ENCODE measurements around the gene OSMR.

OSMR gene

GRCh38 chr5:38845526-38846378, at the start of gene OSMR:
OSMR (plus strand) TSS chr5:38846012; CDS start chr5:38869045, 23,033 bp downstream.
- no peak for FAIRE-seq

DNA sequence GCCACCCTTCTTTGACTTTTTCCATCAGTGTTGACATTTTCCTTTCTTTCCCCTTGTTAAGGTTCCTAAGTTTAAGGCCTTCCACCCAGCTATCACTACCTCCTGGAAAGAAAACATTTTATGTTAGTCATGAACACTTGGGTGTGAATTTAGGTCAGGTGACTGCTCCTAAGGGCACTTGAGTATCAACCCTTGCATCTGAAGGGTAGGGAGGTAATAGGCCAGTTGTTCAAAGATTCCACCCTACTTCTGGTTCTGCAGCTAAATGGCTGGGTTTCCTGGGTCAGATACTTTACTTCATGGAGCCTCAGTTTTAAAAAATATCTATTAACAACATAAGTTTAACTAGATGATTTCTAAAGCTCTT, 49.1 kb upstream of the OSMR start:
- FAIRE-seq, result no peak

- no peak for FAIRE-seq
Observed at GRCh38 chr5:38797838-38798237, 48.0 kb upstream of the OSMR start.

DNA sequence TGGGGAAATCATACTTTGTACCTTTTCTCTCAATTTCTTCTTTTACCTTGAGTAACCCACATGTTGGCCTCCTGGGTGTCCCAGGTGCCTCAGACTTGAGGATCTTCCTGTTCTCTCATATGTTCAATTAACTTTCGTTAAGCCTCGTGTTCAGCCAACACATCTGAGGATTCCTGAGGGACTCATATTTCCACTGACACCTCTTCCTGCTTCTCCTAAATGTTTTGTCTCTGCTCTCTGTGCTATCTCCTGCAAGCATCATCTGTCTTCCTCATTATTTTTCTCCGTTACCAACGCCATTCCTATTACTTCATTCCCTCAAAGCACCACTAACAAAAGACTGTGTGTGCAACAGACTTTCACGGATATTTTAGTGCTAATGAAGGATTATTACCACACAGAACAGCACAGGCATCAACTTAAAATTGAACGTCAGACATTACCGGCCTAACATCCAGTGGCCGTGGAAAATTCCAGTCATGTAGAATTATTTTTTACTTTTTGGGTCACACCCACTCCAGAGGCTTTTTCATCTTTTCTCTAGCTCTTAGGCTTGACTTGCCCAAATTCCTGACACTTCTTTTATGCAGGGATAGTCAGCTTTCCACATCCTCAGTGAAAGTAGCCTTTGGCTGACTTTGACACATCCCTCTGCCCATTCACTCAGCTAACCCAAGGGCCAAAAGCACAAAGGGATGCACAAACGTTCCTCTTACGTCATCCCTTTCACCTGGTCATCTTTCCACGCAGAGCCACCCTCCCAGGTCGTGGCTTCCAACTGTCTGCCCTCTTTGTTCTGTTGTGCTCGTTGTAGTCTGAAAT, 46.0 kb upstream of the OSMR start:
- FAIRE-seq, result no peak

GRCh38 chr5:38800515-38800914, 45.3 kb upstream of the OSMR start:
- FAIRE-seq, result no peak

DNA sequence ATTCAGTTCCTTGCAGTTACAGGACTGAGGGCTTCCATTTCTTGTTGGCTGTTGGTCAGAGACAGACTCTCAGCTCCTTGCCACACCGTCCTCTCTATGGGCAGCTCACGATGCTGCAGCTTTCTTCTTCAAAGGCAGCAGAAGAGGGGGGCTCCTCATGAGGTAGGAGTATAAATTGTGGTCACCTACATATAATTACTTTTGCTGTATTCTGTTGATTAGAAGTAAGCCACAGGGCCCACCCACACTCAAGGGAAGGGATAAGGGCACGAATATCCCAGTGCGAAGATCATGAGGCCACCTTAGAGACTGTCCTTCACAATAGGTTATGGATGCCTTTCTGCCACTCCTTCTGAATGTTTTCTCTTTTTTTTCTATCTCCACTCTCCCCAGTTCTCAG, 43.7 kb upstream of the OSMR start:
- FAIRE-seq, result no peak

DNA sequence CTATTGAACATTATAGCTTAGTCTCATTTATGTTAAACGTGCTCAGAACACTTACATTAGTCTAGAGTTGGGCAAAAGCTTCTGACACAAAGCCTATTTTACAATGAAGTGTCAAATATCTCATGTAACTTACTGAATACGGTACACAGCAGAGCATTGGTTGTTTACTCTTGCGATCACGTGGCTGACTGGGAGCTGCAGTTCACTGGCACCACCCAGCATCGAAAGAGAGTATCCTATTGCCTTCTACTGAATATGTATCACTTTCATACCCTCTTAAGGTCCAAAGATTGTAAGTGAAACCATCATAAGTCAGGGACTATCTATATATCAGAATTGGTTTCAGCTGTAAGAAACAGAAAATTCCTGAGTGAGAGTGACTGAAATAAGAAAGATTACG, 42.6 kb upstream of the OSMR start:
- no peak for FAIRE-seq

DNA sequence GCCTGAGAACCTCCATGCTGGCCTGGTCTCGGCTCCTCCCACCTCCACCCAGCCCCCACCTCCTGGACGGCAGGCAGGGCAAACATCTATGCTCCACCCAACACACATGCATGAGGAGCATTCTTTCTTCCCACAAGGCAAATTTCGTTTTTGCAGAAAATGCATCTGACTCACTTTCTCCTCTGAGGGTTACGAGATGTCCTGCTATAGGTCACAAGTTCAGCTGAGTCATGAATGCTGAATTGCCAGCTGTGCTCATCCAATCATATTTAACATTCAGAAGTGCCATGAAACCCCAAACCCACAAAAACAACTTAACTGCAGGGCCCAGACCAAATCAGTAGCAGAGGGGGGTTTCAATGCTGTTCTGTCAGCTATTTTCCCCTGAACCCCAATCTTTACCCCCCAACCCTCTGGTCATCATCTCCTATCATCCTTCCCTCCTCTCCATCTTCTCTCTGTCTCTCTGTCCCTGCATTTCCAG, 39.0 kb upstream of the OSMR start:
- FAIRE-seq, result no peak

GRCh38 chr5:38807570-38808483, 38.0 kb upstream of the OSMR start:
- no peak for FAIRE-seq

- no peak for FAIRE-seq
Observed at GRCh38 chr5:38808666-38809343, 37.0 kb upstream of the OSMR start.

- FAIRE-seq, result no peak
Observed at GRCh38 chr5:38809388-38810359, 36.1 kb upstream of the OSMR start.

DNA sequence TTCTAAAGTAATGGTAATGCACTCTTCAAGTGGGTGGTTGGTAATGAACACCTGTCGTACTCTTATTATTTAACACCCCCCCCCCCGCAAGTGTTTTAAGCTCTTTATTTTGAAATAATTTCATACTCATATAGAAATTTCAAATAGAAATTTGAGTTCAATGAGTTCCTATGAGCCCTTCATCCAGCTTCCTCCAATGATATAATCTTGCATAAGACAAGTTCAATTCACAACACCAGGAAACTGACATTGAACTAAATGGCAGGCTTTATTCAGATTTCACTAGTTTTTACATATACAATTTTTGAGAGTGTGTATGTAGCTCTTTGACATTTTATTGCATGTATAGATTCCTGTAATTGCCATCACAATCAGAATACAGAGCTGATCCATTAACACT, 30.9 kb upstream of the OSMR start:
- no peak for FAIRE-seq

DNA sequence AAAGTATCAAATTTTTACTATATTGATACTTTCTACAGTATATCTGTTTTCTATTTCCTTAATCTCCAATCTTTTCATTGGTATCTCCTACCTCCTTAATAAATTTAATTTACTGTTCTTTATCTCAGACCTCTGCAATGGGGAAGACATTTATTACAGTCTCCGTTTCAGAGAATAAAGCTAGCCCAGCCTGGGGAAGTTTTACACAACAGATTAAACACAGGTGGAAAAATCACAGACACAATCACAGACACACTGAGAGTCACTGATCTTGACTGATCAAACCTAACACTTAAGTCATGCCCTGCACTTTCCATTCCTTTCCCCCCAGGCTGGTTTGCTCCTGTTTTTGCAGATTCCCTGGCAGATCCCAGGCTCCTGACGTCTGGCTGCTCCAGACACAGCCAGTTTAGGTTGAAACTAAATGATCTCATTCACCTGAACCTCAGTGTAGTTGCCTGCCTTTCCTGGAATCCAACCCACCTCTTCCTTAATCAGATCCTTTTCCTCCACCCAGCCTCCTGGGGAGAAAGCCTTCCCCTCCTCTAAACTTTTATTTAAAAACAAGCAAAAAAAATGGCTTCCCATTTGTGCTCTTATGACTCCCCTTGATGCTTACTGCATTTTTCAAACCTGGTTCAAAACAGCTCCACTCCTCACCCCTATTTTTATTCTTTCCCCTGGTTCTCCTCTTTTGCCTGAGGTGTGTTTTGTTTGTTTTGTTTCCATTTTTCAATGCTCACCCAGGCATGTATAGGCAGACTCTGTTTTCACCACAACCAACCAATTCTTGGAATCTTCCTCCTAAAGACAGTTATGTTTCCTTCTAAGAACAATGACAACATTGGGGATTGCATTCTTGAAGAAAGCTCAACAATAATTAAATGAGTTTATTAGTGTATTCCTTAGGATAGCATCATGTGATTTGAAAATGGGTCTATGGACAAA, 29.5 kb upstream of the OSMR start:
- no peak for FAIRE-seq

GRCh38 chr5:38821679-38822078, 24.1 kb upstream of the OSMR start:
- FAIRE-seq, result no peak

DNA sequence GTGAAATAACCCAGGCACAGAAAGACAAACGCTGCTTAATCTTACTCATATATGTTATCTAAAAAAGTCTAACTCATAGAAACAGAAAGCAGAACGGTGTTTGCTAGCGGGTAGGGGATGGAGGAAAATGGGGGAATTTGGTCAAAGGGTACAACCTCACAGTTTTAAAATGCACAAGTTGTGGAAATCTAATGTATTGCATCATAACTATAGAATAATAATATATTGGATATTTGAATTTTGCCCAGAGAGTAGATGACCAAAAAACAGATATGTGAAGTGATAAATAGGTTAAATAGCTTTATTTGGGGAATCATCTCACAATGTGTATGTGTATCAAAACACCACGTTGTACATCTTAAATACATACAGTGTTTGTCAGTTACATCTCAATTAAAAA, 22.3 kb upstream of the OSMR start:
- FAIRE-seq, result no peak

DNA sequence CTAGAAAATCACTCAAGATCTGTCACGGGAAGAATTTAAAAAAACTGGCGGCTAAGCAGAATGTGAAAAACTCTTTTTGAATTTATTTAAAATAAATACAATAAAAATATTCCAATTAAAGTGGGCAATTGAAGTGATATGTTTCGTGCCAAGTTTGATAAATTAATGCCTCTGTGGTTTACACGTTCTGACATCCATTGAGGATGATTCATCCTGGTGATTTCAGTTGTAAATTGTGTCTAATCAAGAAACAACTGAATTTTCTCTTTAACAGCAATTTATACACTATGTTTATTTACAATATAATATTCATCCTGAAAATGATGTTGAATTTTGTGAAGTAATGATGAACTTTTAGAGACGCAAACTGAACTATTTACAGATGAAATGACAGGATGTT, 21.0 kb upstream of the OSMR start:
- FAIRE-seq, result no peak

GRCh38 chr5:38825494-38825893, 20.3 kb upstream of the OSMR start:
- no peak for FAIRE-seq

DNA sequence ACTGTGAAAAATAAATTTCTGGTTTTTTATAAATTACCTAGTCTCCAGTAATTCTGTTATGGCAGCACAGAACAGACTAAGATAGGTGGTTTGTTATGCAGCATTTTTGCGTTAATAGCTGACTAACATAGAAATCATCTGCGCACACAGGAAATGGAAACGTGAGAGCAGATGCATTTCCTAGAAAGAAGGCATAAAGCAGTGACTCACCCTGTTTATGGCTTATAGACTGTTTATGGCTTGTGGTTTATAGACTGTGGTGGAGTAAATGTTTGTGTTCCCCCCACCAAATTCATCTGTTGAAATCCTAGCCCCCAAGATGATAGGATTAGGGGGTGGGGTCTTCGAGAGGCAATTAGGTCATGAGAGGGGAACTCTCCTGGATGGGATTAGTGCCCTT, 18.3 kb upstream of the OSMR start:
- no peak for FAIRE-seq

GRCh38 chr5:38830521-38831051, 15.2 kb upstream of the OSMR start:
- FAIRE-seq, result no peak

- no peak for FAIRE-seq
Observed at GRCh38 chr5:38831117-38831516, 14.7 kb upstream of the OSMR start.
